ENCODE results near the gene SORT1.

DNA sequence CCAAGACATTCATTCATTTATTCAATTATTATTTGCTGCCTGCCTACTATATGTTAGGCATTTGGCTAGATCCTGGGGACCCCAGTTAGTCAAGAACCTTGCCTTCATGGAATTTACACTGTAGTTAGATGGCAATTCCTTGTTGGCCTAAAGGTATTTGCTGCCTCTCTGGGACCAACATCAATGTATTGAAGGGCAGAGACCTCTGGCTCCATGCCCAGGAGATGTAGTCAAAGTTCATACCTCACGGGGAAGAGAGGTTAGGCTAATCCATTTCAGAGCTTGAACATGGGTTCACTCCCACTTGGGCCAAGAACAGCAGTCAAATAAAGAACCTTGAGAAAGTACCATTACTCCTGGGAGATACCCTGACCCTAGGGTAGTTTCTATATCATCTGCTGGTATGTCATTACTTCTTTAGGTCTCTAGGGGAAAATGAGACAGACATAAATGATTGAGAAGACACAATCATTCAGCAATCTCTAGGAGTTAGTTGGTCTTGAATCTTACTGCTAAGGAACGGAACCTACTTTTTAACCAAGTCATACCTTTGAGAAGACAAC is 32.0 kb downstream of the SORT1 start:
- TF ChIP-seq, protein P1, sequence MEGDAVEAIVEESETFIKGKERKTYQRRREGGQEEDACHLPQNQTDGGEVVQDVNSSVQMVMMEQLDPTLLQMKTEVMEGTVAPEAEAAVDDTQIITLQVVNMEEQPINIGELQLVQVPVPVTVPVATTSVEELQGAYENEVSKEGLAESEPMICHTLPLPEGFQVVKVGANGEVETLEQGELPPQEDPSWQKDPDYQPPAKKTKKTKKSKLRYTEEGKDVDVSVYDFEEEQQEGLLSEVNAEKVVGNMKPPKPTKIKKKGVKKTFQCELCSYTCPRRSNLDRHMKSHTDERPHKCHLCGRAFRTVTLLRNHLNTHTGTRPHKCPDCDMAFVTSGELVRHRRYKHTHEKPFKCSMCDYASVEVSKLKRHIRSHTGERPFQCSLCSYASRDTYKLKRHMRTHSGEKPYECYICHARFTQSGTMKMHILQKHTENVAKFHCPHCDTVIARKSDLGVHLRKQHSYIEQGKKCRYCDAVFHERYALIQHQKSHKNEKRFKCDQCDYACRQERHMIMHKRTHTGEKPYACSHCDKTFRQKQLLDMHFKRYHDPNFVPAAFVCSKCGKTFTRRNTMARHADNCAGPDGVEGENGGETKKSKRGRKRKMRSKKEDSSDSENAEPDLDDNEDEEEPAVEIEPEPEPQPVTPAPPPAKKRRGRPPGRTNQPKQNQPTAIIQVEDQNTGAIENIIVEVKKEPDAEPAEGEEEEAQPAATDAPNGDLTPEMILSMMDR (conservative IDR thresholded peaks at IDR 0.05), result no peak
- TF ChIP-seq ZFX (IDR thresholded peaks at IDR 0.05), result no peak

Measured in C4-2B (cell line).